GM21423 (cell line): ENCODE data around the gene WDR7.
A peak's percentile ranks its signal among the peaks of the same experiment; 100 is the strongest.
"Not testable (repeated sequence)": the region's sequence is repeated elsewhere in the genome, so short reads cannot be mapped to it uniquely, and the experiment has no call there.

ENCODE experiments used
- ATAC-seq: cut with Tn5 transposase; IDR thresholded peaks from one replicate; pipeline ENCODE4 v1.9.1; 2021; ENCODE audit warnings: mild to moderate bottlenecking, moderate library complexity; ENCODE audit not compliant: unreplicated experiment

The WDR7 gene

DNA sequence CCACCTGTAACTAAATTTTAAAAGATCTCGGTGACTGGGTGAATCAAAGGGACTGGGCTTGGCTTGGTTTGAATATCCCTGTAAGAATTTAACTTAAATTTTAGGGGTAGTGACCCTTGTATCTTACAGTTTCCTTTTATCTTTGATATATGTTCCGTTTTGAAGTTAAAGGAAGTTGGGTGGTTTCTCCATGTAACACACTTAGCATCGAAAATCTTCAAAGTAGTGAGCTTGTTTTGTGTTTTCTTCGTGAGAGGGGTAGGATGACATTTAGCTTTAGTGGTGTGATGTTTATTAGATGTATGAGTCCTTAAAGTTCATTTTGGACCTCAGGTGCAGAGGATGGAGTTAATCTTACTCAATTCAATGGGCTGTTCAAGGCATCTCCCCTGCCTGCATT lies 1.6 kb downstream of the WDR7 start:
- no peak for ATAC-seq

DNA sequence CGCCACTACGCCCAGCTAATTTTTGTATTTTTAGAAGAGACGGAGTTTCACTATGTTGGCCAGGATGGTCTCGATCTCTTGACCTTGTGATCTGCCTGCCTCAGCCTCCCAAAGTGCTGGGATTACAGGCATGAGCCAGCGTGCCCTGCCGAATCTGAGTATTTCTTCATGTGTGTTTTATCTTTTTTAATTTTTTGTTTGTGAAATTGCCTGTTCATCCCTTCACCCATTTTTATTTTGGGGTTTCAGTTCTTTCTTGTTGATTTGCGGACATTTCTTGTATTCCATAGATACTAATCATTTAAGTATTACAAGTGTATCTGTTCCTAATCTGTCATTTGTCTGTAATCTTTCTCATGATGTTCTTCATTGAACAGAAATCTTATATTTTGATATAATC lies 3.1 kb downstream of the WDR7 start:
- not testable (repeated sequence) for ATAC-seq

DNA sequence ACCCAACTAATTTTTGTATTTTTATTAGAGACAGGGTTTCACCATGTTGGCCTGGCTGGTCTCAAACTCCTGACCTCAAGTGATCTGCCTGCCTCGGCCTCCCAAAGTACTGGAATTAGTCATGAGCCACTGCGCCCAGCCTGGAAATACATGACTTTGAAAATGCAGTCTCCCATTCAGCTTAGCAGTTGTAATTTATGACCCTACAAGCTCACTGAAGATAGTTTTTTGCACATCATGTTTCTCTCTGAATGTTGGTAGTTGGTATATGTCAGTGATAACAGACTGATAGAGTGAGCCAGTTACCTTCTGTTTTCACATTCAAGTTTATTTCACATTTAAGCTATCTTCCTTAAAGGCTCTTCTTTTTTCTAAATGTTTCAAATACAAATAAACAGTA lies 7.1 kb downstream of the WDR7 start:
- ATAC-seq = no peak

DNA sequence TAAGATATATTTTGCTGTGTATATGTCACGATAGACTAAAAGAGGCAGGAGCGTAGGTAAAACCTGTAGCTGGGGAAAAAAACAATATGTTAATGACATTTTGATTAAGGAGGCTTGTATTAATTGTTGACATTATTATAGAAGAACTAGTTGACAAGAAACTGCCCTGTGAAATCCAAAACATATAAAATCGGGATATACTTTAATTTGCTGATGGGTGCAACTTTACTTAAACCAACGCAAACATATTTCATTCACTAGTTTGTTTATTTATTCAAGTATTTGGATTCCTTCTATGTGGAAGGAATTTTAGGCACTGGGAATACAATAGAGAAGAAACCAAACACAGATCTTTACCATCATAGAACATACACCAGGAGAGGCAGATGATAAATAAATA lies 8.0 kb downstream of the WDR7 start:
- no peak for ATAC-seq

DNA sequence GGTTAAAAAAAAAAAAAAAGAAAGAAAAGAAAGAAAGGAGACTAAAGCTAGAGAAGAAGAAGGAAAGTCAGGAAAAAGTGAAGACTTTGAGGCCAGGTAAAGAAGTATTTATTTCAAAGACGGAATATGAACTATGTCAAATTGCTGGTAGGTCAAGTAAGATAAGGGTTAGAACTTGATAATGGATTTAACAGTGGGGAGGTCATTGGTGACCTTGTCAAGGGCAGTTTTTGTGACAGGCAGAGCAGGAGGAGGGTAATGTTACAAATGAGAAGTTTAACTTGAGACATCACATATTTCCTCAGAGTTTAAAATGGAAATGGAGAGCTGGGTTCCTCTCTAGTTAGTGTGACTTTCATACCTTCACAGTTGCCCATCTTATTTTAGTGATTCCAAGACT lies 9.5 kb downstream of the WDR7 start:
- no peak for ATAC-seq

DNA sequence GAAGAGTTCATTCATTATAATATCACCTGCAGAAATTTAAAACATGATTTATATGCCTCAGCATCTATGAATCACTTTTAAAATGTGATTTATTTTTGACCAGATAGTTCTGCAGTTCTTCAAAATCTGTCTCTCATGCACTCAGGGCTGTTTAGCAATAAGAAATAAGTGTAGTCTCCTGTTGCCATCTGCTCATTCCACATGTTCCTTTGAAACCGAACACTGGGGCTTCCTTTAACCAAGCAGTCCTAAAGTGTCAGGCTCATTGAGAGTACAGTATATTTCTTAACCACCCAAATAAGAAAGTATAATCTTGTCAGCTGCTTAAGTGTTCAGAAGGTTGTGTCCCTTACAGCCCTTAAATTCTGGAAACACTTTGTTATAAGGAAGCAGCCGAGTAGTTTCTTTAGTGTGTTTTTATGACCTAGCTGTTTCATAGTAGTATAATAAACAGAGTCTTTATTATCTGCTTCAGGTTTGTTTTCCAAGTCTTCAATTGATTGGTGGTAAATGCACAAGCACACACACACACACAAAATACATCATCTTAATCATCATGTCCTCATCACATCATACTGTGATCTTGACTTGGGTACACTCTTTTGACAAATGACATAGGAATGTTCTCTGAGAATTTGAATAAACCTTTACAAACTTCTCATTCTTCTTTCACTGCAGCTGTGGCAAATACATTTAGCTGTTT lies 10.4 kb downstream of the WDR7 start:
- no peak for ATAC-seq

DNA sequence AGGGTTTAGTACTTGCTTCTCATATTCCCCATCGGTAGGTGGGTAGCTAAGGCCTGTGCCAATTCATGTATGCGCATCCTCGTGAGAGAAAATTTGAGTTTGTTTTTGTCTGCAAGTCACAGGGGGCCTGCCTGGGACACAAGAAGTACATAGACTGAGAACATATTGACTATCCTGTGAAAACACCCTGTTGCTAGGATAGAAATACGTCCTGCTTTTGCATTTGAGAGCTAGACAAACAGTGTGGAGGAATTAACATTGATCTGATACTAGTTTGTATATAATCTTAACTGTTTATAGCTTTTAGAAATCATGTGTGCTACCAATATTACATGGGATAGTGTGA lies 10.9 kb downstream of the WDR7 start:
- ATAC-seq = no peak

DNA sequence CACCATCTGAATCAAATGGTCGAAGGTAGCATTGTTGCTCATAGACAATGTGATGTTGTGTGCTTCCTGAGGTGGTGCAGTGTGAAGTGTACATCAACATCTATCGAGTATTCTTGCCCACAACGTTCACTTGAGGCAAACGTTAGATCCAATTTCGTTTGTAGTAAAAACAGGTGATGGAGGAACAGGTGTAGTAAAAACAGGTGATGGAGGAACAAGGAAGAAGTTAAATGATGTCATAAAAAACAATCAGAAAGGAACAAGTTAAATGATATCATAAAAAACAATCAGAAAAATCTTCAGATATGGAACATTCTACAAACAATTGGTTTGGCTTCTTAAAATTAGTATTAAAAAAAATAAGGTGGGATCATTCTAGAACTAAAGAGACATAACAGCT lies 11.3 kb downstream of the WDR7 start:
- no peak for ATAC-seq

DNA sequence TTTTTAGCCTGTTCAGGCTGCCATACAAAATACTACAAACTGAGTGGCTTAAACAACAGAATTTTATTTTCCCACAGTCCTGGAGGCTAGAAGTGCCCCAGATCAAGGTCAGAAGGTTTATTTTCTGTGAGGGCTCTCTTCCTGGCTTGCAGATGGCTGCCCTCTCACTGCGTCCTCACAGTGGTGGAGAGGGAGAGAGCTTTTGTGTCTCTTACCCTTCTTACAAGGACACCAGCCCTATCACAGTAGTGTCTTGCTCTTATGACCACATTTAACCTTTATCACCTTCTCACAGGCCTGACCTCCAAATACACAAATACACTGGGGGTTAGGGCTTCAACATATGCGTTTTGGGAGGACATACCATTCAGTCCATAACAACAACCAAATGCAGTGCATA lies 11.7 kb downstream of the WDR7 start:
- no peak for ATAC-seq

DNA sequence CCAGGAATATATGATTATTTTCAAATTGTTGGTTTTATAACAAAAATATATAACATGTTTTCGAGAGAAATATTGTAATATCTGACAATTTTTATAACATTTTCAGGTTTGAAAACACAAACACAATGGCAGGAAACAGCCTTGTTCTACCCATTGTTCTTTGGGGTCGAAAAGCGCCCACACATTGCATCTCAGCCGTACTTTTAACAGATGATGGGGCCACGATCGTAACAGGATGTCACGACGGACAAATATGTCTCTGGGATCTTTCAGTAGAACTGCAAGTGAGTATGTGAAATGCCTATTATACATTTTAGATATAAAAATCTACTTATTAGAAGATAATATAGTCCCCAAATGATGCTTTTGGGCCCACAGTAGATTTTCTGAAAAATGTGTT lies 21.2 kb downstream of the WDR7 start:
- no peak for ATAC-seq

DNA sequence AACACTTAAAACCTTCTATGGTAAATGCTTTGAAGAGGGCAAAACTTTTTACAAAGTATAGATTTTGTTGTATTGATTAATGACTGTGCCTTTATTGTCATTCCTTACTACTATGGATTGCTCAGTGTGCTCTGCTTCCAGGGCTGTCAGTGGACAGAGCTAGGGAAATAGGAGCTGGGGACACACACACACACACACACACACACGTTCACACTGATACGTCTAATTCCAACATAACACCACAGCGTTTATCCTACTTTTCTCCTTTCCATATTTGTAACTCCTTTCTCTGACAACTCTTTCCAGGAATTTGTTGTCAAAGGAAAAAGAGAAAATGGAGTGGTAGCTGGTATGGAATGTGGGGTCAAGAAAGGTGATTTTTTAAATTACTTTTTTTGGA lies 21.8 kb downstream of the WDR7 start:
- ATAC-seq = no peak

DNA sequence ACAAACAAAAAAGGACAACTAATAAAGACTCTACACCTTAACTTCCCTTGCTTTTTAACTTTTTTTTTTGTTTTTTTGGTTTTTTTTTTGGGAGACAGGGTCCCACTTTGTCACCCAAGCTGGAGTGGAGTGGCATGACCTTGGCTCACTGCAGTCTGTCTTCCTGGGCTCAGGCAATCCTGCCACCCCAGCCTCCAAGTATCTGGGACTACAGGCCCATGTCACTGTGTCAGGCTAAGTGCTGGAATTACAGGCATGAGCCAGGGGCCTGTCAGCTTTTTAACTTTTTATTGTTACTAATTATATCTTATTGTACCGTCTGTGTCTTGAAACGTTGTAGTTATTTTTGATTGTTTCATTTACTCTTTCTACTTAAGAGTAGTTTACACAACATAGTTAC lies 25.5 kb downstream of the WDR7 start:
- no peak for ATAC-seq

DNA sequence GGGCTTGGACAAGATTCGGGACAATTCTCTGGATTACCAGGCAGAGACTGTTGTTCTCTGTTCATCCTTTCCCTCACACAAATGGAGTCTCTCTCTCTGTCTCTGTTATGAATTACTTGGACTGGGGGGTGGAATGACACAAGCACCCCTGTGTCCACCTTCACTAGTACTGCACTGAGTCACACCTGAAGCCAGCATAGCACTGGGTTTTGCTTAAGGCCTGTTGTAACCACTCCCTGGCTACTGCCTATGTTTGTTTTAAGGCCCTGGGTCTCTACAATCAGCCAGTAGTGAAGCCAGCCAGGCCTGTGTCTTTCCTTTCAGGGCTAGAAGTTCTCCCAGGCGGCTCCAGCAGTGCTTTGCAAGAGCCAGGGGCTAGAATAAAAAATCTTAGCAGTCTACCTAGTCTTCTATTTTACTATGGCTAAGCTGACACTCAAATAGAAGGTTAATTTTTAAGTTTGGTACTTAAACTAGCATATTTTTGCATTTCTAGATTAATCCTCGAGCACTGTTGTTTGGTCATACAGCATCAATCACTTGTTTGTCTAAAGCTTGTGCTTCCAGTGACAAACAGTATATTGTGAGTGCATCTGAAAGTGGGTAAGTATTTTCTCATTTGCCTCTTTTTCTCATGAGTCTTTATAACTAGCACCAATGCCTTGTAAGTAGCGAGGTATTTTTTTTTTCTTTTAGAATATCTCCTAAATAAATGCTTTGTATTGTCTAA lies 27.8 kb downstream of the WDR7 start:
- no peak for ATAC-seq

DNA sequence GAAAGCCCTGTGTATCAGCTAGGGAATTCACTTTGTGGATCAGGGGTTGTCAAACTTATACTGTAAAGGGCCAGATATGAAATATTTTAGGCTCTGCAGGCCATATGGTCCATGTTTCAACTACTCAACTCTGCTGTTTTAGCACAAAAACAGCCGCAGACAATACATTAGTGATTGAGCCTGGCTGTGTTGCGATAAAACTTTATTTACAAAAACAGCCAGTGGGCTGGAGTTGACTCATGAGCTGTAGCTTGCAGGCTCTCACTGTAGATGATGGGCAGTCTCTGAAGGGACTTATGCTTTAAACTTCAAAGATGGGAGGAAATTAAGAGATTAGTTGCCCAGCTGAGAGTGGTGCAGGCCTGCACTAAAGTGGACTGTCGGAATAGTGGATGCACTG lies 33.1 kb downstream of the WDR7 start:
- ATAC-seq = no peak

DNA sequence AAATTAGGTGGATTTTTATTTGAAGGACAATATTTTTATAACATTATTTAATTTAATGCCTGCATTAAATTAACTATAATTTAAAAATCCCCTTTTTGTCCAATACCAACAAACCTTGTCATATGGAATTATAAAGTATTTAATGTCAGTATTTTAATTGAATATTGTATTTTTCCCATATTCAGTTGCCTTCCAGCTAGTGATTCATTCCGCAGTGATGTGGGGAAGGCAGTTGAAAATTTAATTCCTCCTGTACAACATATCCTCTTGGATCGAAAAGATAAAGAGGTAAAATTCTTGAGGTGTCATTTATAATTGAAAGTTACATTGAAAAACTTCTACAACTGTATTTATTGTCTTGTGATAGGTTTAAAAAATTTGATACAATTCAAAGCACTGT lies 40.4 kb downstream of the WDR7 start:
- ATAC-seq = no peak

DNA sequence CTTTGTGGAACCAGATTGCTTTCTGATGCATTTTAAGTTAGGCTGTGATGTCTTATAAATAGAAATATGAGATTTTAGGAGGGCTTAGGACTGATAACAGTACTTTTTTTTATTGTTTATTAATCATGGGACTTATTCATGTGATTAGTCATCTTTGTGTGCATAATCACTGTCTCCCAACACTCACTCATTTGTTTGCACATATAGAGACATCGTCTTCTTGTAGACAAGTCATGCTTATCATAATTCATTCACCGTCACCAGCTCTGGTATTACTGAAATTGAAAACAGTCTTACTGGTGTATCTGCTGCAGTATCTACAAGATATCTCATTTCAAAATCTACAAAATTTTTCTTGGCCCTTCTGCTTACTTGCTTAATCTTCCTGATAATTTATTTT lies 45.8 kb downstream of the WDR7 start:
- ATAC-seq = no peak

DNA sequence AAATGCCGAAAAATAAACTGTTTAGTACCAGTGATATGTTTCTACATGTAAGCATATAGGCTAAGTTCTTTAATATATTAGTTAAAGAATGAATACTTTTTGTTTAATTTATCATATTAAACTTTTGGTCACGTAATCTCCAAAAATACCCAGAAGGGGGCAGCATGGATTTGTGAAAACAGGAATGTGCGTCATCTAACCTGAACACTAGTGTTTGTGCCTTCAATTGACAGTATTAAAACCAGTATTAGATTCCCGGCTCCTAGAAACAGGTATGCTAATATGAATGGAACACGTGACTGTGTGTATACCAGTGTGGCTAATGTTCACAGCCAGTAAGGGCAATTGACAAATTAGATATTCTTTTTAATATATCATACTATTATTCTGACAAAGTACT lies 51.8 kb downstream of the WDR7 start:
- ATAC-seq = no peak

DNA sequence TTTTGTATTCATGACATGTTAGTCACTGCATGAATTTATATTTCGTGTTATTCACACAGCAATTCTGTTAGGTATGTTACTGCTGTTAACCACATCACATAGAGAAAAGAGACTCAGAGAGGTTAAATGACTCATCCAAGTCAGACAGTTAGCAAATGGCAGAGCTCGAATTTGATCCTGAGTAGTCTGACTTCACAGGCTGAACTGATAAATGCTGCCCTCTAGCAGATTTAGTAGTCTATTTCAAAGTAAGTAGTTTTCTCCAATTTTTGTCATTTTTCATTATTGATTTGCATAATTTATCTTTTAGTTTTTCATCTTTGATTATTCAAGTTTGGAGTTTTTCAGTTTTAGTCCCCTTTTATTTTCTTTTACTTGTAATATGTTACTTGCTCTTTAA lies 58.3 kb downstream of the WDR7 start:
- peak; percentile 97 for ATAC-seq

DNA sequence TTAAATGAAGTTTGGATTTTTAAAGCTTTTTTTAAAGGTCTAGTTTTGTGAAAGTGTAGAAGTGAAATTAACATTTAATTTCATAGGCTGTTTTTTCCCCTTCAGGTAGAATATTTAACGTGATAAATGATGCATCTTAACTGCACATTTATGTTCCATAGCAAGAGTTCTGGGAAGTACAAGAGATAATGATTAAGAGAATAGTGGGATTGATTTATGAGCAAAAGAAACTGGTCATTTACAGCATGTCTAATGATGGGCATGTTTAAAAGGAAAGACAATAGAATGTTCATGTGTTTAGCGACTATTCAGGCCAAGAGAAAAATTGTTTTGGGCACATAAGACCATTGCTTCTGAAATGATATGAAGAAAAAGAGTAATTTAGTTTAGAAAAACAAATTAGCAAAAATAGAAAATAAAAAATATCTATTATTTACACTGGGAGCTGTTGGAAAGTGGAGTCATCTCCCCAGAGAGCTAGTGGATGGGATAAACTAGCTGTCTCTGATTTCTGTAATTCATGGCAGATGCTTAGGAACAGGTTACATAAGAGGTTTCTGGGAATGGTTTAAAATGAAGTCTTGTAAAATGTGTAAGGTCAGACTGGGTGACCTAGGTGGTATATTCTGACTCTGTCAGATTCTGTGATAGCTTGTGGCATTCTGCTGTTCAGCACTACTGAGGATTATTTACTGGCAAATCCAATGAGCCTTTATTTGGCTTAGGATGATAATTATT lies 60.7 kb downstream of the WDR7 start:
- no peak for ATAC-seq

DNA sequence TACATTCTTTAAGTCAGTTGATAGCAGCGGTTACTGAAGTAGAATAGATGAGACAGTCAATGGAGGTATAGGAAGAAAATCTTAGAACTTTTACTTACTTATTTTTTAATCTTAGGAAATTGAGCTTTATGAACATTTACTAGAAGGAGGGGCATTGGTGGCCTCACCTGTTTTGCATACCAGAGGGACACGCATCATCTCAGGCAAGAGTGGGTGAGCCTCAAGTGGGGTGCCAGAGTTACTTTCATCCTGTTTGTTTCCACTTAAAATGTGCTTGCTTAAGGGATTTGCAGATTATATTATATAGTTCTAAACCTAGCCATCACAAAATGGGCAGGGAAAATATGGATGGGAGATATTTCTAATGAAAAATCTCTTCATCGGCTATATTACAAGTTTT lies 61.6 kb downstream of the WDR7 start:
- no peak for ATAC-seq

DNA sequence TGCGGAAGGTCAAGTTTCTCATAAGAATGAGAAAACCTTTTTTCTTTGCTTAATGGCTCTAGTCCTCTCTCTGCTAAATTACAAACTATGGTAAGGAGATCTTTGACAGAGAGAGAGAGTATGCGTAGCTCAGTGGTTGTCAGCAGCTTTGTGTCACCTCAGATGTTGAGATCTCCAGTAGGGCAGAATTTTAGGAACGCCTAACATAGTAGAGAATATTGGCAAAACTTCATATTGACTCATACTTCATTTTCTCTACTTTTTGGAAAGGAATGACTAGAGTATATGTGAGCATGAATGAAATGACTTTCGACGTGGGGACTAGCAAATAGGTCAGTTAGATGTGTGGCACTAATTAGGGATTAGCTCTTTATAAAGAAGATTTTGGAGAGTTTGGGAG lies 64.0 kb downstream of the WDR7 start:
- no peak for ATAC-seq

DNA sequence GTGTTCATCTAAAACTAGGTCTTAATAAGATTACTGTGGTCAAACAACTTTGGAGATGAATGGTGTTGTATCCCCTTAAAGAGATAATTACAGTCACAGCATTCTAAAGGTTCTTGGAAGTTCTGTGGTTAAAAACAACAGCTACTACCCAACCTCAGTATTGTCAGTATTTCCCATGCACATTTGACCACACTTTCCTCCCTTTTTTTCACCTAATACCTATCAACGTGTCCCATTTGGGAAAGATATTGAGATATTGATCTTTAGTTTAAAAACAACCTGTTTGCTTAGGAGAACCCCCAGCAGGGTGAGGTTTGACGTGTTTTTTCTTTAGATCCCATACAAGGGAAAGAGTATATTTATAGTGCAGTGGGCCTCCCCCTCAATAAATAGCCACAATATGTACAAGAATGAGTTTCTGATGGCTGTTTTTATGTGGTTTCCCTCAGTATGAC lies 65.6 kb downstream of the WDR7 start:
- ATAC-seq = no peak
